ENCODE results near the gene EPHA3.

GRCh38 chr3:89165636-89166263 is 58.3 kb downstream of the EPHA3 start:
- no peak for TF ChIP-seq CTCF (IDR thresholded peaks at IDR 0.05 in 4 of 5, conservative IDR thresholded peaks at IDR 0.05 in 1 of 5)
- no peak for TF ChIP-seq POLR2A (IDR thresholded peaks at IDR 0.05)

Data from gastrocnemius medialis (tissue), 4 donors.